HS-5 (cell line): ENCODE results near the gene TMEM131L.
"Not testable (repeated sequence)": the region's sequence is repeated elsewhere in the genome, so short reads cannot be mapped to it uniquely, and the experiment has no call there.

Experiments used
- DNase-seq: peaks from one replicate; pipeline ENCODE4 v3.0.0-alpha.2; 2012; ENCODE audit warnings: low read depth

Gene TMEM131L

DNA sequence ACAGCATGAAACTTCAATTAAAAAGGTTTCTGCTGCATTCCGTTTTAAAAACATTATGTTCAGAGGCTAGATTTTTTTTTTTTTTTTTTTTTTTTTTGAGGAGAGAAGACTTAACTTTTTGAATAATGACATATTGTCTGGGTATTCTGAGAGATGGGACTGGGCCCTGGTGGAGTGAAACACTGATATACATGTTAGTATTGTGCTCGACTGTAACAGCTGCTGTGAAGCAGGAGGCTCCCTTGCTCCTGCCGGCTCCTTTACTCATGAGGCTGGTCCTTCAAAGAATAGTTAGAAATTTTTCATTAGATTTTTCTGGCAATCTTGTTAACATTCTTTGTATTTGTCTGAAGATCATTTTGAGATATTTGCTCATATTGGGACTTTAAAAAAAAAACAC is 73.3 kb downstream of the TMEM131L start:
- no peak for DNase-seq

DNA sequence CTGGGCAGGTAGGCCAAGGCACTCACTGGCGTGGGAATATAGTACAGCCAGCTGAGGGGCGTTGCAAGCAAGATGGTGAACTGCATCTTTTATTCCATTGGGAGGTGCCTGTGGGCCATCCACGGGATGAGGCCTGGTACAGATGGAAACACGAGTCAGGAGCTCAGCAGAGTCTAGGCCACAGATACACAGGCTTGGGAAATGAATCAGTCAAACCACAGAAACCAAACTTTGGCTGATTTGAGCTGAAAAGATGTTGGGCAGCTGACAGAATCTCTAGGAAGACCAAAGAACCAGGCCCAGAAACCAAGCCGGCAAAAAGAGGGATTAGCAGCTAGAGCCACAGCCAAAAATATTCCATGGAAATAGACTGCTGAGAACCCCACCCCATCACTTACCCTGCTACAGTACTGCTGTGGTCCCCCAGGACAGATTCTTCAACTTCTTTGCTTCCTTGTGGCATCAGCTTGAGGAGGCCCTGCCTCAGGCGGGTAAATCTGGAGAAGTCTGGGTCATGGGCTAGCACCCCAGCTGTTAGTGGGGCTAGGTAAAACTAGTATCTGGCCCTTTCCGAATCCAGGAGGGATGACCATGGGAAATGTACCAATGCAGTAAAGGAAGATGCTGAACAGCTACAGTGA is 75.4 kb downstream of the TMEM131L start:
- DNase-seq = peak; percentile 78

DNA sequence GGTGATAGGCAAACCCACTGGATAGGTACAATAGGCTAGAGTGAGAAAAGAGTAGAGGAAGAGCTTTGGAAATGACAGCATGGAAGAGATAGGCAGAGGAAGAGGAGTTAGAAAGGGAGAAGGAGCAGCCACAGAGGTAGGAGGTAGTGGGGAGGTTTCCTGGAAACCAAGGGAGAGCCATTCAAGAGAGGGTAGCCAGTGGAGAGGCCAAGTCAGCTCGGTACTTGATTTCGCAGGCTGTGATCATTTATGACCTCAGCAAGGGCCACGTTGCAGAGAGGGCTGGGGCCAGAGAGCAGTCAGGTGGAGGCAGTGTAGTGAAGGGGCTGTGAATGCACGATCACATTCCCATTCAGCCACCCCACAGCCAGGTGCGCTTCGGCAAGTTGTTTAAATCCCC is 76.0 kb downstream of the TMEM131L start:
- DNase-seq = no peak

DNA sequence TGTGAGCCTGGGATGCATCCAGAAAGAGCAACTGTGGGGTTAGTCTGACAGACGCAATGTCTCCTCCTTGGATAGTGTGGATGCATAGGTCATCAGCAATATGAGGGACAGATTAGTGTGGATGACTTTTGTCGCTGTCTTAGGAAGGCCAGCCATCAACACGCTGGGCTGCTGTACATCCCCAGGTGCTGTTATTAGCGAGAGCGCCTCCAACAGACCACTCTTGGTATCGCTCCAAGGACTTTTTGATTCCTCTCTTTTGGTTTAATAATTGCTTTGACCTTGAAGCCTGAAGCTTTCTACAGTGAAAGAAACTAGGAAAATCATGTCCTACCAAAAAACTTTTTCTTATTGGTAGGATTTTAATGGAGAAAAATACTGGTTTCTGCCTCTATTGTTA is 76.7 kb downstream of the TMEM131L start:
- DNase-seq = no peak

DNA sequence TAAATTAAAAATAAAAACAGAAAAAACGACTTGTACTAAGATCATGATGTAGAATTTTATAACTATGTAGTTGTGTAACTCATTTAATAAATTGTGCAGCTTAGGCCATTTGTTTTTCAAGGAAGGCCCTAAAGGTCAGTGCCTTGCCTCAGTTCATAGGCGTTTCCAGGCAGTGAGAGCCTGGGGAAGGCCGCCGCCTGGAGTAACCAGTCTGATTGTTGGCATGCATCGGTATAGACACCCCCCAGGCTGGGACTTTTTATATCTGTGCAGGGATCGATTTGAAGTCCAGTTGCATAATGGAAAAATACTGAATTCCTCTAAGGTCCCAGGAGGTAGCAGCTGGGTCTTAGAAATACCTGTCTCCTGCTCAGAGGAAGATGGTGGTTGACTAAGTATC is 77.2 kb downstream of the TMEM131L start:
- DNase-seq = no peak

DNA sequence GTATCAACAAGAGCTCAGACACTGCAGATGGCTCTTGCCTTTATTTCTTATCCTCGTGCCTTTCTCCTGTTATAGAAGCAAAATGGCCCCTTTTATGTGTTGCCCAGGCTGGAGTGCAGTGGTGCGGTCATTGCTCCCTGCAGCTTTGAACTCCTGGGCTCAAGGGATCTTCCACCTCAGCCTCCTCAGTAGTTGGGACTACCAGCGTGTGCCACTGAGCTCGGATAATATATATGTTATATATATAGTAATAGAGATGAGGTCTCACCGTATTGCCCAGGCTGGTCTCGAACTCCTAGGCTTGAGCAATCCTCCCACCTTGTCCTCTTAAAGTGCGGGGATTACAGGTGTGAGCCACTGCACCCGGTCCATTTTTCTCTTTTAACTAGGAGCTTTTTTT is 79.7 kb downstream of the TMEM131L start:
- DNase-seq = no peak

DNA sequence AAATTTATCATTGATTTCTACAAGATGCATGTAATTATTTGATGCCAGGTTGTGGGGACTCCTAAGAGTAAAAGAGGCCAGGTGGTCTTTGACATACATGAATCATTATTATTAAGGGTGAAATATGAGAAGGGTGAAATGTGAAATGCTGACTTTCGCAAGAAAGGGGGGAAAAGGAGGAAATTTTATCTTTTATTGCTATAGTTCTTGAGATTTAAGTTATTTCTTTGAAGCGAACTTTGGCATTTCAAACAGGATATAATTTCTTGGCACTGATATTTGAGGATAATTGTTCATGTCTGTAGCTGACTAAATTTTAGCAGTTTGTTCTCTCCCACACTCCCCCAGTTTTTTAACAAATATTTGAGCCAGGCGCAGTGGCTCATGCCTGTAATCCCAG is 80.1 kb downstream of the TMEM131L start:
- DNase-seq = no peak

DNA sequence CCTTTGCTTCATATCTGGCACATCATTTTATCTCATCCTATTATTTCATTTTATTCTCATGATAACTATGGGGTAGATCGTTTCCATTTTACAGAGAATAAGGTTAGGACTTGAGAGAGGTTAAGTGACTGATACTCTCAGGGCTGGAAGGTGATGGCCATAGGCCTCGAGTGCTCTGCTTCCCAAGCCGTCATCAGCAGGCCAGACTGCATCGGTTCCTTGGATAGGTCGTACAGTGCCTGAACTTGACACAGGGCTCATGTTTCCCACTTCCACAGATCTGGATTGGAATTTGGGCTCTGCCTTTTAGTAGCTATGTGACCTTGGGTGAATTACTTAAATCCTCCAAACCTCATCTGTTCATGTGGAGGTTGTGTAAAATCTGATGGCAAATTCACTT is 81.4 kb downstream of the TMEM131L start:
- no peak for DNase-seq

DNA sequence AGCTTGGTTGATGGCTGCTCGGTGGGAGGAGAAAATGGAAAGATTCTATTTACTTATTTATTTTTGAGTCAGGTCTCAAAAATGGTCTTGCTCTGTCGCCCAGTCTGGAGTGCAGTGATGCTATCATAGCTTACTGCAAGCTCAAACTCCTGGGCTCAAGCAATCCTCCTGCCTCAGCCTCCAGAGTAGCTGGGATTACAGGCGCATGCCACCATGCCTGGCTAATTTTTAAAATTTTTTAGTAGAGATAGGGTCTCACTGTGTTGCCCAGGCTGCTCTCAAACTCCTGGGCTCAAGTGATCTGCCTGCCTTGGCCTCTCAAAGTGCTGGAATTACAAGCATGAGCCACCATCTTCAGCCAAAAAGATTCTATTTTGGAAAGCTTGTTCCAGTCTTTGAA is 82.7 kb downstream of the TMEM131L start:
- not testable (repeated sequence) for DNase-seq

DNA sequence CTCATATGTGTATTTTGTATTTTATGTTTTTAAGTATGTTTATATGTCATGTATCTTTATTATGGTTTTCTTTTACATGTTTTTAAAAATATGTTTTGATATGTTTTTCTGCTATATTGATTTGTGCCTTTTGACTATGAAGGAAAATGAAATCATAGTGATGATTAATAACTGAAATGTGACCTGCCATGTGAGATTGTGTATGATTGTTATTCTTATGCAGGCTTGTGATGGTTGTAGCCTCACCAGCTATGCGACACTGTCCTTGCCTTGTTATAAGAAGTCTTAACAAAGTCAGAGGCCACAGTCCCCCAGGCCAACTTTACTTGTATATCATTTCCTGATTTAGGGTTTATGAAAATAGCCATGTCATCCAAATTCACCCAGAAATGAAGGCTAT is 83.2 kb downstream of the TMEM131L start:
- DNase-seq = no peak

DNA sequence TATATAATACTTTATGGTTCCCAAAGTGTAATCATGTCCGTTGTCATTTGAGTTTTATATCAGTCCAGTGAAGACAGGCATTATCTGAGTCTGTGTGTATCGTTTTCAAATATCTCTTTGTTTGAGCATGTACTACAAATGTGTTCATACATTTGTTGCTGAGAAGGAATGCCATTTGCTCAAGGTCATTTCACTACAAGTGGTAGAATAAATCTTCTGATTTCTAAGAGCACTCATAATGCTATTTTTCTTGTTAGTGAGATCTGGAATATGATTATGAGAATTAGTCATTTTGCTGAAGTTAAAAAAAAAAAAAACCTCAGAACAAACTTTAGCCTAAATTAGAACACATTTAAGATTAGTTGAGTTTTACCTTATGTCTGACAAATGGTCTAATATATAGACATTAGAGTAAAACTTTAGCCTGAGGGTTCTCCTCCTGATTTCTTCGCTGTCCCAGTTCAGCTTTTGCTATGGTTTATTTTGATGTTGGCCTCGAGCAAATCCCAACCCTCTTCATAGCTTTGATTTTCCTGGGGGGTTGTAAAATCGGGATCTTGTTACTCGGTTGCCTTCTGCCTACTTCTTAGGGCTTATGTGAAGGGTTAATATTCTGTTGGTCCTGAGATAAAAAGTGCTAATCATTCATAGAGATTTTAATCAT is 87.1 kb downstream of the TMEM131L start:
- DNase-seq = no peak

DNA sequence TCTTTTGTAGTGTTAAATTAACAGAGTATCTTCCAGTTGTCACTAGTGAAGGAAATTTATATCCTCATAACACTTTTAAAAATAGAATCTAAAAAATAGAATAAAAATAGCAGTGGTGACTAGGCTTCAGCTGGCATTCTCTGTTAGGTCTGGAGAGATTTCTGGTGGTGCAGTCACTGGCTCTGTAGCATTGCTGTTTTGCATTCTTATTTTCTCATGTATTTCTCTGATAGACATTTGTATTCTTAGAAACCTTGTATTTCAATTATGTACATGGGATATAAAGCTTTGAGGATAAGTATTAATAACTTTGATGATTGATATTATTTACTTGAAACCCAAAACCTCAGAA is 87.6 kb downstream of the TMEM131L start:
- no peak for DNase-seq

DNA sequence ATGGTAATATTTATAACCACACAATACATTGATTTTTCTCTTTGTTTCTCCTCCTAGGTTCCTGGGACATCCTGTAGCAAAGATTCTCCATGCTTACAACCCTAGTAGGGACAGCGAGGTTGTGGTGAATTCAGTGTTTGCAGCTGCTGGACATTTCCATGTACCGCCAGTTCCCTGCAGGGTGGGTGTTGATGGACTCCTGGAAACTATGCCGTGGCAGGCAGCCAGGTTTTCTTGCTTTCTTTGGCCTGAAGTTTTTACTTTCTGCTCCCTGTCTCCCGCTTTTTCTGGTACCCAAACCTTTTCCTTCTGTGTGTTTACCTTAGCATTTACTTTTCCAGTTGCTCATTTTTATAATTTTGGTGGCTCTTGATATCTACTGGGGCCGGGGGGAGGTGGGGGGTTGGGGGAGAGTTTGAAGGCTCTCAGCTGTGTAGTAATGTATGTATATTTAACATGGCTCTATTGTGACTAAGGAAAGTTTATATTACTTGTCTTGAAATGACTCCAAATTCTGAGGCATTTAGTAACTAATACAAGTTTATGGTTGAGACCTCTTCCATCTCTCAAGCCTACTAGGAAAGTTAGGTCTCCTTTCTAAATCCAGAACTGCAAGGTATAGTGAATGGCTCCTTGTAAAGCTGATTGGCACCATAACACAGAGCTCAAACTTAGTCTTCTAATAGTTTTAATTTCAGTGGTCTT is 89.7 kb downstream of the TMEM131L start:
- DNase-seq = no peak

DNA sequence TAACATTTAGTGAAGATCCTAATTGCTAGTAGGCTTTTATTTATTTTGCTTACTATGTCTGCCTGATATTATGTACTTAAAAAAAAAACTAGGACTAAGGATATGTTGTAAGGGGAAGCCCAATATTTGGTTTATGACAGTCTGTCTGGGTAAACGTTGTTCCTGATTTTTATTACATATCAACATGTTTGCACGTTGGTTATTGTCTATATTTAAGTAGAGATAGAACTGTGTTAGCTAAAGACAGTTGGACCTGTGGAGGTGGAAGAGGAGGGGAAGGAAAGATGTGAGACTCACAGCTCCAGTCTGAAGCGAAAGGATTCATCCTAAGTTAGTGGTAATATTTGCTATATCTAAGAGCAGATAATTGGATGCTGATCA is 90.3 kb downstream of the TMEM131L start:
- DNase-seq = no peak

DNA sequence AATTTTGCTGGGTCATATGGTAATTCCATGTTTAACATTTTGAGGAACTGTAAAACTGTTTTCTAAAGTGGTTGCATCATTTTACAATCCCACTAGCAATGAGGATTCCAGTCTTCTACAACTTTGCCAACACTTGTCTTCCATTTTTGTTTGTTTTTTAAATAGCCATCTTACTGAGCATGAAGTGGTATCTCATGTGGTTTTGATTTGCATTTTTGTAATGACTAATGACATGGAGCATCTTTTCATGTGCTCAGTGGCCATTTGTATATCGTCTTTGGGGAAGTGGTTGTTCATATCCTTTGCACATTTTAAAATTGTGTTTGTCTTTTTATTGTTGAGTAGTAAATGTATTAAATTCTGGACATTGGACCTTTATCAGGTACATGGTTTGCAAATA is 94.7 kb downstream of the TMEM131L start:
- peak; percentile 9 for DNase-seq

DNA sequence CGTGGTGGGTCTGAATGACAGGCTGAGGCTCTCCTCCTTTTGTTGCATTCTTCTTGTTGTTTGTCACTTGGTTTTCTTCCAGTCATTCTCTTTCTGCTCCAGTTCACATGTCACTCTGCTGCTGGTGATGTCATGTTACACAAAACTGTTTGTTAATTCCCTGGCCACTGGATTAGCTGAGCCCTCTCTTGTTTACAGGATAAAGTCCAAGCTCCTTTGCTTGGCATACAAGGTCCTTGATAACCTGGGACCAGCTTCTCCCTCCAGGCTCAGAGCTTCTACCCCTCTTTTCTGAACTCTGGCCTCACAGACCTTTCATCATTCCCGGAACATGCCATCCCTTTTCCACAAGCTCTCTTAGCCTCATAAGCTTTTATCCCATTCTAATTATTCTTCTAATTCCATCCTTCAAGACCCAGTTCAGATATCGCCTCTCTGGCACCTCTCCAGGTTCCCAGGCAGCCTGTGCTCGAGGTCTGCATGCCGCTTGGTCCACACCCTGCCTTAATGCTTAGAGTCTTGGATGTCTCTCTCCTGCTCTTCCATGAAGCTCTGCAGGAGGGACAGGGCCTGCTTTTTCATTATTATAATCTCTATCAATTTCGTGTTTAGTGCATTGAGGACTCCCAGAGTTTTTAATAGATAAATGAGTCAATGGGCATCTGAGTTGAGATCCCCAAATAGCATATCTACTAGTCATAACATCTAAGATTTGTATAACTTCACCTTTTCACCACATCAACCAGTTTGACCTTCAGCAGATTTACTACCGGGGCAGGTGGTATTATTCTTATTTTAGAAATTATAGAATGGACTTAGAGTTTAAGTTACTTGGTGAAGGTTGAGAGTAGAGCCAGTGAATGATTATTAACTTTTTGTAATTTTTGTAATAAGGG is 98.7 kb downstream of the TMEM131L start:
- no peak for DNase-seq

DNA sequence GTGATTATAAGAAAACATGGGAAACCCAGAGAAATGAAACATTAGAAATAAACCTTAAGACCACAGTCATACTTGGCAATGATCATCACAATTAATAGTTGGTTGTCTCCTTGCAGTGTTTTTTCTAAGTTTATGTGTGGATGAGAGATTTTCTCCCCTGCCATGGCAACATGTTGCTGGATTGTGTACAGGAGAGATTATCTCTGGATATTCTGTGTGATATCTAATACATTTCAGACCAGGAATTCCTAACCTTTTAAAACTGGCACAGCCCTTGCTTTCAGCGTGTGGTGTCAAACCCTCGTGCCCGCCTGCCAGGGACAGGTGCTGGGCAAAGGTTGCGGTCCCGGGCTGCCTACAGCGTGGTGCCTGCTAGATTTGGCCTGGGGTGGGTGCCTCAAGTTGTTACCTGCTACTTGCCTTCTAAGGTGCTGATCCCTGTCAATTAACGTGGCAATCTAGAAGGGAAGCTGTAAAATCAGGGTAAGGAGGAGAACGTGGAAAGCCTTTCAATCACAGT is 100.5 kb downstream of the TMEM131L start:
- DNase-seq = no peak

DNA sequence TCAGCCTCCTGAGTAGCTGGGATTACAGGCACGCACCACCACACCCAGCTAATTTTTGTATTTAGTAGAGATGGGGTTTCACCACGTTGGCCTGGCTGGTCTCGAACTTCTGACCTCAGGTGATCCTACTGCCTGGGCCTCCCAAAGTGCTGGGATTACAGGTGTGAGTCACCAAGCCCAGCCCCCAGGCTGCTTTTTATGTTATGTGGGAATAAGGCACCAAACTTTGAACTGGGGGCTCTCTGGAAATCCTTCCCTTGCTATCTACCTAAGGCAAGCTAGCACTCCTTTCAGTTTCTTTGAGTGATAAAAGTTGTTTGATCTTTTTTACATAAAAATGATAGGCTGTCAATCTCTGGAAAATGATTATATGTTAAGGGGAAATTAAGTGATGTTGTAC is 101.5 kb downstream of the TMEM131L start:
- DNase-seq = not testable (repeated sequence)

DNA sequence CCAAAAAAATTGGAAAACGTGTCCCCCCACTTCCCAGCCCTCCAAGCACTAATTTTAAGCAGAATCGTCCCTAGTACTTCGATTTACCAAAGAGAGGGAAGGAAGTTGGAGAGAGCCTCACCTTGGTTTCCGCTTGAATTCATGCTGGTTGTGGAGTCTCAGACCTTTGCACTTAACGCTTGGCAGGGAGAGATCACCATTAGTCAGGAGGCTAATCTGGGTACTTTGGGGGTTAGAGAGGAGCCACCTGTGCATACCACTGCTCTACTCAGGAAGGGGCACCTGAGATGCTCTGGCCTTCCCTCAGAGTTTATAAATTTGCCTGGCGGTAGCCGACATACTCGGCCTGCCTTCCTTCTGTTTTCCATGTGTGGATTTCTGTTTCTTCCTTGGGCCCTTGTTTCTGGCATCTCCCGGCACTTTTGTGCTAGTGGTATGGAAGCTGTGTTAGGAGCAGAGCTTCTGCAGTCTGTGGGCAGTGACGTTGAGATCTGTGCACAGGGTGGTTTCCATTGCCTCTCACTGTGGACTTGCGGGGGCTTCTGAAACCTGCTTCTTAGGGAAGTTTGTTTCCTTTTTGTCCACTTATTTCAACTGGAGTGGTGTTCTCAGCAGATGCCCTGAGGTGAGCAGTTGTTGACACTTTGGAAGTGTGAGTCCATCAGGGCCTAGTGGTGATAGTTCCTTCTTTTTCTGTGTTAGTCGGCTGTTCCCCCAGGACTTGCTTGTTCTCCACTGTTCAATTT is 104.2 kb downstream of the TMEM131L start:
- DNase-seq = no peak

DNA sequence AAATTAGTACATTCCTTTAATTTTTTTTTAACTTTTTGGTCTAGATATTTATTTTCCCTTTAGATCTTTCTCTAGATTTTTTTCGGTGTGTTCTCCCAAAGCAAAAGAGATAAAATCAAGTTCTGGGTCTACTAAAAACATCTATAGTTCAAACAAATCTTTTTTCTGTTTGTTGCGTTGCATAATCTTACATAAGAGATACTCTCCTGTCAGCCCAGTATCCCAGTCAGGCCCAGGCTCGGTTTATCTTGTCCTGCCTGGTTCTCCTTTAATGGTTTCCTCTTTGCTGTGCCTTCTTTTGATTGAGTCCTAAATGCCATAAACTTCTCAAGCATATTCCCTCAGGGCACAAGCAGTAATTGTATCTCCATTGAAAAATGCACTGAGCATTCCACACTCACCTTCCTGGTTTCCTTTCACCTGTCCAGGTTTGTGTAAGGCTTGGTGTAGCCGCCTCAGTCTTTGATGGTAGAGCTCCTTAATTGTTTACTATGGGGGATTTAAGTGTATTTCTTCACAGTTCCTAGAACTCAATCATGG is 104.9 kb downstream of the TMEM131L start:
- DNase-seq = no peak

DNA sequence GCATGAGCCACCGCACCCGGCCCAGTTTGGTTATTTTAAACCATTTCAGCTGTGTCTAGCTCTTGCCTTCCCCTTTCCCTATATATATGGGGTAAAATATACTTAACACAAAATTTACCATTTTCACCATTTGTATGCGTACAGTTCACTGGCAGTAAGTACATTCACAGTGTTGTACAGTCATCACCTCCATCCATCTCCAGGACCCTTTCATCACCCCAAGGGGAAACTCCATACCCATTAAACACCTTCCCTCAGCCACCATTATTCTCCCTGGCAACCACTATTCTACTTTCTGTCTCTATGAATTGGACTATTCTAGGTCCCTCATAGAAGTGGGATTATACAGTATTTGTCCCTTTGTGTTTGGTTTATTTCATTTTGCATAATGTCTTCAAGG is 106.4 kb downstream of the TMEM131L start:
- no peak for DNase-seq
